Spleen (tissue), 7 donors: ENCODE measurements around the gene PLCH2.

Experiments
- CTCF ChIP-seq, 11 experiments: fragments of 200-600 bp in 7 of 11; fragments of 450-650 bp in 4 of 11; sonication (generic) in 4 of 11; IDR thresholded peaks in 8 of 11; conservative IDR thresholded peaks in 3 of 11; 1 replicate in 7 of 11; 2 replicates in 4 of 11; pipeline versions ENCODE4 v1.4.0 to v1.8.0; 2016 to 2021; ENCODE audit warnings: antibody characterized with exemption in 11 of 11, inconsistent platforms in 4 of 11, mild to moderate bottlenecking in 1 of 11
- POLR2A ChIP-seq, 3 donors: fragments of 450-650 bp; IDR thresholded peaks; one replicate each; pipeline ENCODE4 v1.5.1; 2017; ENCODE audit warnings: antibody characterized with exemption in 3 of 3, mild to moderate bottlenecking in 1 of 3
- POLR2AphosphoS5 ChIP-seq, 3 donors: sonication (generic); formaldehyde crosslinking; IDR thresholded peaks; one replicate each; pipeline ENCODE4 v1.5.1; 2017; ENCODE audit warnings: antibody characterized with exemption in 3 of 3
- donor health status: DM: no; HTN: no; CAD: no; lungs with moderate emphysema.
- donor health status: DM: no; HTN: no; CAD: no.
- donor health status: DM: no; HTN: no; CAD: no.

DNA sequence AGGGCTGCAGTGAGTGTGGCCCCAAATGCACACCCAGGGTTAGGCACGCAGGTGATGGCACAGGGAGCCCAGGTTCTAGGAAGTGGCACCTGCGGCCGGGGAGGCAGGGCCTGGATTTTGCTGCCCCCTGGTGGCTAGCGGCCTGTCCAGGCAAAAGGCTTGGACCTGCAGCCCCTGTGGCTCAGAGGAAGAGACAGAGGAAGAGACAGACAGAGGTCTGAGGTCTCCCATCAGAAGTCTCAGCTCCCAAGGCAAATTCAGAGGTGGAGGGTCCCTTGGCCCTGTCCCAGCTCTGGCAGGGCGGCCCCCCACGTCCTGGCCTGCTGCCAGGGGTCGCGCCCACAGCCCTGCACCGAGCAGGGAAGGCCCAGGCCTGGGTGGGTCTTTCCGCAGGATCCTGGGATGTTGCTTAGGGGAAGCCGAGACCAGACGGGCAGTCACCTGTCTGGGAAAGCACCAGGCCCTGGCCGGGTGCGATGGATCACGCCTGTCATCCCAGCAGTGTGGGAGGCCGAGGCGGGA is 72.0 kb downstream of the PLCH2 start:
- peak; percentile 95 to 99 (median 97) for TF ChIP-seq CTCF (IDR thresholded peaks at IDR 0.05 in 8 of 11, conservative IDR thresholded peaks at IDR 0.05 in 3 of 11)
- peak; percentile 75 to 82 (median 82) for TF ChIP-seq POLR2AphosphoS5 (IDR thresholded peaks at IDR 0.05)
- peak in 1 of 3 donors; percentile 19 for TF ChIP-seq POLR2A (IDR thresholded peaks at IDR 0.05)
